RWPE1 (cell line): Measurements from ENCODE around the gene TEX53.

Source experiments
- CTCF ChIA-PET: fragments of 350-600 bp; sonication (Branson Sonifier 250); formaldehyde crosslinking; extraction: SDS; loops from one replicate; lab custom pipeline; 2021; lab: Yijun Ruan, JAX
- POLR2A ChIA-PET: fragments of 400-600 bp; formaldehyde crosslinking; extraction: SDS; loops from one replicate; lab custom pipeline; 2020; ENCODE audit warnings: antibody characterized with exemption; ENCODE audit not compliant: low non-redundant PET; lab: Yijun Ruan, JAX
- DNase-seq: peaks from one replicate; pipeline ENCODE4 v3.0.0; 2012; ENCODE audit warnings: low spot score
- H3K27ac ChIP-seq: fragments of 450-650 bp; 2 replicates; pipeline ENCODE4 v1.5.1; 2017
- CTCF ChIP-seq: fragments of 450-650 bp; conservative IDR thresholded peaks from 2 replicates; pipeline ENCODE4 v1.5.1; 2017; ENCODE audit warnings: low read depth, mild to moderate bottlenecking

The TEX53 gene

GRCh38 chr9:114614373-114614772, 43.2 kb downstream of the TEX53 start:
- ChIA-PET CTCF (interaction anchor here (0.5 kb wide), 1 partner anchor 27 kb away, joined by 3 read pairs; no protein-coding TSS in a partner anchor), POLR2A (interaction anchor here (0.5 kb wide), 1 partner anchor 128 kb away, joined by 3 read pairs; no protein-coding TSS in a partner anchor)
- H3K27ac ChIP-seq = no peak overlapping the region
- no peak for TF ChIP-seq CTCF
- DNase-seq = no peak

DNA sequence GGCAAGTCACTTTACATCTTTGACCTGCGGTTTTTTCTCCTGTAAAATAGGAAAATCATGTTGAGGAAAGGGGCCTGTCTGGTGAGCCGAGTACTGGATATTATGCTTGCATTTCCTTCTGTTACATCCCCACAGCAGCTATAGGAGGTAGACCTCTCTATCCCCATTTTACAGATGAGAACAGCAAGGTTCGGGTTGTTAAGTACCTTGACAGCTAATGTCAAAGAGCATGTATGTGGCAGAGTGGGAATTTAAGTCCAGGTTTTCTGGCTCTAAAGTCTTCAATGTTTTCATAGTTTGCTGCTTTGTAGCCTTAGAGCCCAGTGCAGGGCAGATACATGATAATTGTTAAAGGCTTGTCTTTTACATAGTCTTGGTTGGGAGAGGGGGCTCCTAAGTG, 43.7 kb downstream of the TEX53 start:
- ChIA-PET CTCF (interaction anchor here (0.7 kb wide), 1 partner anchor 209 kb away, joined by 3 read pairs; no protein-coding TSS in a partner anchor), POLR2A (interaction anchor here (0.5 kb wide), 1 partner anchor 128 kb away, joined by 3 read pairs; no protein-coding TSS in a partner anchor)
- no peak for TF ChIP-seq CTCF
- no peak for DNase-seq
- no peak overlapping the region for H3K27ac ChIP-seq

- peak overlapping the region; percentile 10; the same call in 1 of the 2 replicates for H3K27ac ChIP-seq
- ChIA-PET POLR2A (no interaction called here), CTCF (interaction anchor here (1.0 kb wide), 1 partner anchor 40 kb away, joined by 3 read pairs; no protein-coding TSS in a partner anchor)
- no peak for DNase-seq
- TF ChIP-seq CTCF = no peak
These were observed 44.5 kb downstream of the TEX53 start for GRCh38 chr9:114613087-114613486.

GRCh38 chr9:114612272-114612923, 45.2 kb downstream of the TEX53 start:
- ChIA-PET POLR2A (interaction anchor here (0.6 kb wide), 1 partner anchor 8 kb away, joined by 3 read pairs; no protein-coding TSS in a partner anchor), CTCF (interaction anchor here (0.5 to 1.3 kb wide), 3 partner anchors 41 to 240 kb away, joined by 3 to 5 read pairs (median 4); no protein-coding TSS in a partner anchor)
- peak overlapping the region; percentile 88 for H3K27ac ChIP-seq
- TF ChIP-seq CTCF = no peak
- DNase-seq = no peak

DNA sequence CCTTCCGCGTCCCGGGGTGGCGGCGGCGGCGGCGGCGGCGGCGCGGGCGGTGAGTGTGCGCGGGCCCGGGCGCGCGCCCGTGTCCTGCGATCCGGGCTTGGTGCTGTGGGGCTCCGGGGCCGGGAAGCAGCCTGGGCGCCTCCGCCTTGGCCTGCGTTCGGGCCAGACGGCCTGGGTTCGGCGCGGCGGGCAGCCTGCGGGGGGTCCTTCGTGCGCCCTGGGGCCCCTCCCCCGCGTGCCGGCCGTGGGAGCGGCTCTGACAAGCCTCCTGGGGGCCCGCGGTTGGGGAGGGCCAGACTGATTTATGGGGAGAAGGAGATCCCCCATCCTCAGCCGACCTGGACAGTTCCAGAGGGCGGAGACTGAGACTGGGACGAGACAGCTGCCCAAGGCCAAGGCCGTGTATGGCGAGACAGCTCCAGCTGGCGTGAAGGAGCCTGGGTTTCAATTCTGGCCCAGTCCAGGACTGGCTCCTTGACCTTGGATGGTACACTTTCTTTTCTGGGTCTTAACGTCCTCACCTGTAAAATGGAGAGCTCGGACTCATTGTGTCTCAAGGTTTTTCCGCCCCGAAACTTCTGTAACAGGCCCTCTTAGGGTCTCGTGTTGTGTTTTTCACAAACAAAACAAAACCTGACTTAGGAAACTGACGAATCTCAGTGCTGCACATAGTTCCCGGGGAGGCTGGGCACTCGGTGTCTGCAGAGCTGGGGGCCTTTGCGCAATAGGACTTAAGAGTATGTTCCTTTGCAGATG, 45.9 kb downstream of the TEX53 start:
- POLR2A ChIA-PET = interaction anchor here (0.6 kb wide), 2 partner anchors 9 to 30 kb away, joined by 3 to 9 read pairs; no protein-coding TSS in a partner anchor

More for the DNA sequence above, 45.9 kb downstream of the TEX53 start:
- TF ChIP-seq CTCF = no peak
- CTCF ChIA-PET = interaction anchor here (0.5 to 1.3 kb wide), 4 partner anchors 74 to 526 kb away, joined by 3 to 5 read pairs (median 4); no protein-coding TSS in a partner anchor
- peak; percentile 70 for DNase-seq
- H3K27ac ChIP-seq = peak overlapping the region; percentile 88
